ENCODE results near the gene ATG14.

Gene ATG14

GRCh38 chr14:55353686-55354467 is 57.8 kb downstream of the ATG14 start:
- no peak for TF ChIP-seq CTCF (IDR thresholded peaks at IDR 0.05; ENCODE audit: extremely low read depth, insufficient read depth, missing control alignments)
- no peak for DNase-seq (ENCODE audit: low spot score)
- in situ Hi-C loops (cut with MboI; ENCODE audit: low pct_unique_long_range_greater_than_20kb, low sequenced_read_pairs, unreplicated experiment), result loop anchor here (25.0 kb wide), 1 partner anchor 92 kb away; the partner anchor contains the start of gene FBXO34

- in situ Hi-C loops (cut with MboI; ENCODE audit: low pct_unique_long_range_greater_than_20kb, low sequenced_read_pairs, unreplicated experiment), result loop anchor here (25.0 kb wide), 1 partner anchor 90 kb away; the partner anchor contains the start of gene FBXO34
- TF ChIP-seq CTCF (IDR thresholded peaks at IDR 0.05; ENCODE audit: extremely low read depth, insufficient read depth, missing control alignments), result no peak
- no peak for DNase-seq (ENCODE audit: low spot score)
Measured at GRCh38 chr14:55352201-55352600, 59.4 kb downstream of the ATG14 start.

- no peak for TF ChIP-seq CTCF (IDR thresholded peaks at IDR 0.05; ENCODE audit: extremely low read depth, insufficient read depth, missing control alignments)
- no peak for DNase-seq (ENCODE audit: low spot score)
- in situ Hi-C loops (cut with MboI; ENCODE audit: low pct_unique_long_range_greater_than_20kb, low sequenced_read_pairs, unreplicated experiment), result loop anchor here (25.0 kb wide), 1 partner anchor 89 kb away; the partner anchor contains the start of gene FBXO34
Measured at GRCh38 chr14:55351111-55351510, 60.5 kb downstream of the ATG14 start.

- in situ Hi-C loops (cut with MboI; ENCODE audit: low pct_unique_long_range_greater_than_20kb, low sequenced_read_pairs, unreplicated experiment), result loop anchor here (25.0 kb wide), 1 partner anchor 88 kb away; the partner anchor contains the start of gene FBXO34
- DNase-seq (ENCODE audit: low spot score), result no peak
- TF ChIP-seq CTCF (IDR thresholded peaks at IDR 0.05; ENCODE audit: extremely low read depth, insufficient read depth, missing control alignments), result no peak
Measured at GRCh38 chr14:55350461-55350860, 61.2 kb downstream of the ATG14 start.

- no peak for TF ChIP-seq CTCF (IDR thresholded peaks at IDR 0.05; ENCODE audit: extremely low read depth, insufficient read depth, missing control alignments)
- no peak for DNase-seq (ENCODE audit: low spot score)
- in situ Hi-C loops (cut with MboI; ENCODE audit: low pct_unique_long_range_greater_than_20kb, low sequenced_read_pairs, unreplicated experiment), result no loop called here
Measured at GRCh38 chr14:55349565-55349964, 62.1 kb downstream of the ATG14 start.

GRCh38 chr14:55348766-55349453 is 62.7 kb downstream of the ATG14 start:
- in situ Hi-C loops (cut with MboI; ENCODE audit: low pct_unique_long_range_greater_than_20kb, low sequenced_read_pairs, unreplicated experiment), result no loop called here
- TF ChIP-seq CTCF (IDR thresholded peaks at IDR 0.05; ENCODE audit: extremely low read depth, insufficient read depth, missing control alignments), result no peak
- DNase-seq (ENCODE audit: low spot score), result no peak
